Stimulated activated CD8-positive, alpha-beta memory T cell treated with anti-CD3 and anti-CD28 coated beads, Interleukin-12 subunit alpha, Interleukin-12 subunit beta, amount 100 ng/mL, for 1 hour (primary cell): Measurements from ENCODE around the gene TAB2.

Experiments used
- DNase-seq: peaks from one replicate; pipeline ENCODE4 v3.0.0-alpha.2; 2020; ENCODE audit warnings: low read depth

TAB2 gene

GRCh38 chr6:149317644-149318571, at the start of gene TAB2:
TSS of gene TAB2 (plus strand) at chr6:149317712. CDS start at chr6:149369998, 52,286 bp downstream.
- peak; percentile 60 for DNase-seq

GRCh38 chr6:149268146-149268545, 49.4 kb upstream of the TAB2 start:
- no peak for DNase-seq

- DNase-seq = no peak
Measured at GRCh38 chr6:149268768-149269167, 48.7 kb upstream of the TAB2 start.

GRCh38 chr6:149270616-149271015, 46.9 kb upstream of the TAB2 start:
- no peak for DNase-seq

- DNase-seq = peak; percentile 55
Measured at GRCh38 chr6:149271348-149272340, 45.9 kb upstream of the TAB2 start.

- no peak for DNase-seq
Measured at GRCh38 chr6:149273318-149273717, 44.2 kb upstream of the TAB2 start.

GRCh38 chr6:149275621-149276020, 41.9 kb upstream of the TAB2 start:
- DNase-seq = no peak

GRCh38 chr6:149277621-149278020, 39.9 kb upstream of the TAB2 start:
- no peak for DNase-seq

- DNase-seq = no peak
Measured at GRCh38 chr6:149278997-149279396, 38.5 kb upstream of the TAB2 start.

GRCh38 chr6:149284904-149285303, 32.6 kb upstream of the TAB2 start:
- no peak for DNase-seq

- no peak for DNase-seq
Measured at GRCh38 chr6:149285626-149286025, 31.9 kb upstream of the TAB2 start.

- DNase-seq = no peak
Measured at GRCh38 chr6:149286905-149287304, 30.6 kb upstream of the TAB2 start.

GRCh38 chr6:149289192-149289781, 28.2 kb upstream of the TAB2 start:
- no peak for DNase-seq

- DNase-seq = no peak
Measured at GRCh38 chr6:149289966-149290365, 27.5 kb upstream of the TAB2 start.

GRCh38 chr6:149293244-149293643, 24.3 kb upstream of the TAB2 start:
- no peak for DNase-seq

- DNase-seq = no peak
Measured at GRCh38 chr6:149300563-149300962, 16.9 kb upstream of the TAB2 start.

- no peak for DNase-seq
Measured at GRCh38 chr6:149302723-149303122, 14.8 kb upstream of the TAB2 start.

GRCh38 chr6:149303468-149303867, 14.0 kb upstream of the TAB2 start:
- DNase-seq = no peak

GRCh38 chr6:149305372-149305771, 12.1 kb upstream of the TAB2 start:
- no peak for DNase-seq

GRCh38 chr6:149306967-149307366, 10.5 kb upstream of the TAB2 start:
- DNase-seq = no peak

GRCh38 chr6:149311293-149311692, 6.2 kb upstream of the TAB2 start:
- no peak for DNase-seq

GRCh38 chr6:149311766-149312165, 5.7 kb upstream of the TAB2 start:
- DNase-seq = no peak
